CD4-positive, alpha-beta T cell treated with Interleukin-17A for 1 hour (primary cell): ENCODE data around the gene RGMB.
A peak's percentile ranks its signal among the peaks of the same experiment; 100 is the strongest.

Source experiments
- DNase-seq: peaks from one replicate; pipeline ENCODE4 v3.0.0-alpha.2; 2020

Gene RGMB

DNA sequence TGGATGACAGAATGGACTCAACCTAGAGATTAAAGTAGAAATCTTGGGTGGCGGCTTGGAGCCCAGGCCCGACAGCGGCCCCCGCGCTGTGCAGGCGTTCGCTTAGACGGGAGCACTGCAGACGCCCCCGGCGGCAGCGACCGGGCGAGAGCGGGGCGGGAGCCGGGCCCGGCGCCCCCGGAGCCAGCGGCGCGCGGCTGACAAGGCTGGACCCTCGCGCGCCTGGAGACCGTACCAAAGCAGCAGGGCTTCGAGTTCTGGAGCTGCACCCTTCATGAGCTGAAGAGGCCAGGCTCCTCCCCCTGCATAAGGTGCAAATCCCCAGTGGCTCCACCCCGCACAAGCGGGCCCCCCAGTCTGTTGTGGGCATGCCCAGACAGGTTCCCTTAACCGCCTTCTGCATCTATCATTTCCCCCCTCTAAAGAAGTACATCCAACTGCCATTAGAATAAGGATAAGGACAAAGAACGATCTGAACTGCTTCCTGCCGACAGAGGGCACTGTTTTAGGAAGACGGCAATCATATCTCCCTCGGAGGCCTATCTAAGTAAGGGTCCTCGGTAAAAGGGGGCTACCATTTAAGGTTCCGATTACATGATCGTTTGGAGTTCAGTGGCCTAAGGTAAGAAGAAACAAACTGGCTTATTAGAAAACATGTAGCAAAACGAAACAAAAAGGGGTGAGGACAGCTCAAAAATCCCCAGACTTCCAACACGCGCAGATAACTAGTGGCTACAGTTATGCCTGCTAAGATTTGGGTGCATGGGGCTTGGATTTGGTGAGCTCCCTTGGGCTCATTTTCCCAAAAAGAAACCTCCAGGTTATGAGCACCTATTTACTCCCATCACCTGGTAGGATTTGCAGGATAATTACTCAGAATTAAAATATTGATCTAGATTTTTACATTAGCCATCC, 66.3 kb downstream of the RGMB start:
- peak; percentile 3 for DNase-seq

DNA sequence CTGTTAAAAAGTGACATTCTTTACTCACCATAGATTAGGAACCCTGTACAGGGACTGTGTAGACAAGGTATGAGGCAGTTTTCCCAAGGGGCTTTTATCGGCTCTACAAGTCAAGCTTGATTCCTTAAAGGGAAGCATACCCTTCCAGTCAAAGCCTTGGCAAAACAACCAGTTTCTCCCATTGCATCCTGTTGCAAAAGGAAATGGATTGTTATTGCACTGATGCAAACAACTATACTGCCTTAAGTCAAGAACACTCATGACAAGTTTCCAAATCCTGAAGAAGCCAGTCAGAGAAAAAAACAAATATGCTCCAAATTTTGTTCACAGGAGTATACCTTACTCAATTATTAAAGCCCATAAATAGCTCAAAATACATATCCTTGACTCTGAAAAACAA, 67.5 kb downstream of the RGMB start:
- no peak for DNase-seq

DNA sequence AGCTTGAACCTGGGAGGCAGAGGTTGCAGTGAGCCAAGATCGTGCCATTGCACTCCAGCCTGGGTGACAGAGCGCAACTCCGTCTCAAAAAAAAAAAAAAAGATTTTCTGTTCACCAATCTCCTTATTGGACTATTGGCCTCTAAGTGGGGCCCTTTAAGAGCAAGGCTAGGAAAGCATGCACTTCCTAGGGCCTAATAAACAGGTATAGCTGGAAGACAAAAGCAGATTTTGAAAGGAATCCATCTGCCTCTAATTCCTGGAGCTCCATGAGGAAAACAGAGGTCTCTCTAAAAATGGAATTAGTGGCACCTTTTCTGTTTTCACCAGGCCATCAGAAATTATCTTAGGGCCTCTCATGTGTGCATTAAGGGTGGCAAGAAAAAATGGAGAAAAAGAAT, 70.0 kb downstream of the RGMB start:
- DNase-seq: no peak

DNA sequence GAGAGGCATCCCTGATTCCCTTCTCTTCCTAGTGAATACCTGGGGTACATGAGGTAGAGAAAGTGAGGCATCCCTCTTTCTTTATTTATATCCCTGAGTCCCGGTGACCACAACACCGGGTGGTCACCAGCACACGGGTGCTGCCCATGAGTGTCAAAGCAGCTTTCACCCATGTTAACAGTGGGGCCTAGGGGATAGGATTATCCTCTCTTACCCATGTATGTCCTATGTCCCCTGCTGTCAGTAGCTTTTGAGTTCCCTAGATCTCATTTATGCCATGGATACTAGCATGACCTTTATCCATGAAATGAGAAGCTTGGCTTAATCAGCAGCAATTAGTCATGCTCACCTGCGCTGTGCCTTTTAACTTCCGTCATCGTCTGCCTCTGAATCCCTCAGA, 71.4 kb downstream of the RGMB start:
- no peak for DNase-seq

DNA sequence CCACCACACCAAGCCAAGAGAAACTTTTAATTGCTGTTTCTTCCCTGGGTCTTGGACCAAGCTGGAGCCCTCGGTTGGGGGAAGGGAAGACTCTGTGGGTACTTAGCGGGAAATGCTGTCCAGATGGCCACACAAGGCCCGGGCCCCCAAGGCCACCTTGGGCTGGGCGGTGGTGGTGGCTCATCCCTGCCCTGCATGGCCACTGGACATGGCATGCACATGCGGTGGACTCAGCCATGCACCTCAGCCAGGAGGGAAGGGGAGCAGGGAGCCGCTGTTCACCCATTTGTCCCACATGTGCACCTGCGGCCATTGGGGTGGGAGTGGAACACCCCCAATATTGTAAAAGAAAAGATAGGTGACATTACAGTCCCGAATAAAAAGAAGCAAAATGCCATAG, 72.4 kb downstream of the RGMB start:
- DNase-seq: no peak
